Activated CD4-positive, alpha-beta T cell treated with anti-CD3 and anti-CD28 coated beads, Interleukin-2, amount 10 ng/mL, durations not matched to agents 7 days and 5 days (primary cell): ENCODE data around the gene CBARP. TPM values are rescaled to one million over a fixed set of nuclear protein-coding genes. Genes with fewer than 3 reads are reported as not detected.
A peak's percentile ranks its signal among the peaks of the same experiment; 100 is the strongest.

Experiments used
- CTCF ChIA-PET: fragments of 350-600 bp; sonication (Branson Sonifier 250); formaldehyde crosslinking; loops from one replicate; lab custom pipeline; 2021; ENCODE audit warnings: antibody characterized with exemption; lab: Charles Lee
- POLR2A ChIA-PET: fragments of 350-600 bp; sonication (Branson Sonifier 250); formaldehyde crosslinking; loops from one replicate; lab custom pipeline; 2021; ENCODE audit warnings: antibody characterized with exemption; lab: Charles Lee
- DNase-seq: peaks from one replicate; pipeline ENCODE4 v3.0.0-alpha.2; 2020
- H3K27ac Mint-ChIP-seq: one replicate; pipeline ENCODE4 v1.8.0; 2021; ENCODE audit warnings: mild to moderate bottlenecking, moderate library complexity, mixed read lengths
- H3K27me3 Mint-ChIP-seq: one replicate; pipeline ENCODE4 v1.8.0; 2021; ENCODE audit warnings: mixed read lengths
- H3K36me3 Mint-ChIP-seq: one replicate; pipeline ENCODE4 v1.8.0; 2021; ENCODE audit warnings: low read depth, mixed read lengths
- H3K4me1 Mint-ChIP-seq: one replicate; pipeline ENCODE4 v1.8.0; 2021; ENCODE audit warnings: mixed read lengths
- H3K4me3 Mint-ChIP-seq: one replicate; pipeline ENCODE4 v1.8.0; 2021; ENCODE audit warnings: mild to moderate bottlenecking, moderate library complexity, mixed read lengths
- H3K9me3 Mint-ChIP-seq: one replicate; pipeline ENCODE4 v1.8.0; 2021; ENCODE audit warnings: mixed read lengths
- total RNA-seq, 2 experiments: library from RNA; stranded (reverse); gene quantifications; one replicate each; pipeline ENCODE4 v1.2.3, GENCODE V29; 2021

Gene CBARP
- total RNA-seq, 2 experiments from 2014 or later = not detected

- Mint-ChIP-seq H3K4me1 (peaks cover 52% of the 10 kb centered on the region), H3K36me3 (peaks cover 19% of the 10 kb centered on the region), H3K27ac (peak overlapping the region; percentile 96), H3K27me3 (no peaks in the 10 kb centered on the region), H3K9me3 (no peaks in the 10 kb centered on the region), H3K4me3 (peak overlapping the region; percentile 87)
- ChIA-PET POLR2A (interaction anchor here (0.7 to 1.2 kb wide), 2 partner anchors 9 kb away, joined by 3 to 4 read pairs; partner anchors contain the start of gene CIRBP), CTCF (interaction anchor here (1.2 to 11.3 kb wide), 3 partner anchors 9 to 16 kb away, joined by 3 to 299 read pairs (median 3); partner anchors contain the start of genes ATP5F1D and CIRBP)
- DNase-seq = peak; percentile 54
Observed at GRCh38 chr19:1259876-1260748, 22.3 kb upstream of the CBARP start.

GRCh38 chr19:1259206-1259875 is 21.5 kb upstream of the CBARP start:
- Mint-ChIP-seq H3K27ac (peak overlapping the region; percentile 96), H3K4me1 (peaks cover 58% of the 10 kb centered on the region), H3K27me3 (no peaks in the 10 kb centered on the region), H3K4me3 (peak overlapping the region; percentile 83), H3K36me3 (peaks cover 27% of the 10 kb centered on the region), H3K9me3 (no peaks in the 10 kb centered on the region)
- ChIA-PET POLR2A (interaction anchor here (0.6 to 0.7 kb wide), 2 partner anchors 9 to 15 kb away, joined by 3 to 4 read pairs; partner anchors contain the start of gene CIRBP), CTCF (interaction anchor here (11.3 kb wide), 1 partner anchor 16 kb away, joined by 299 read pairs; the partner anchor contains the start of gene ATP5F1D)
- peak; percentile 81 for DNase-seq

- POLR2A ChIA-PET = interaction anchor here (0.6 kb wide), 1 partner anchor 15 kb away, joined by 3 read pairs; no protein-coding TSS in a partner anchor
- H3K36me3 Mint-ChIP-seq = peaks cover 27% of the 10 kb centered on the region
- peak overlapping the region; percentile 96 for H3K27ac Mint-ChIP-seq
- H3K9me3 Mint-ChIP-seq = no peaks in the 10 kb centered on the region
- peaks cover 58% of the 10 kb centered on the region for H3K4me1 Mint-ChIP-seq
- DNase-seq = no peak
- peak overlapping the region; percentile 83 for H3K4me3 Mint-ChIP-seq
- CTCF ChIA-PET = interaction anchor here (6.6 to 11.3 kb wide), 2 partner anchors 15 kb away, joined by 65 to 299 read pairs; partner anchors contain the start of gene ATP5F1D
- no peaks in the 10 kb centered on the region for H3K27me3 Mint-ChIP-seq
Observed at GRCh38 chr19:1258707-1259205, 21.0 kb upstream of the CBARP start.

- Mint-ChIP-seq H3K36me3 (peaks cover 32% of the 10 kb centered on the region), H3K4me3 (peak overlapping the region; percentile 83), H3K27me3 (no peaks in the 10 kb centered on the region), H3K9me3 (no peaks in the 10 kb centered on the region), H3K4me1 (peaks cover 60% of the 10 kb centered on the region), H3K27ac (peak overlapping the region; percentile 96)
- POLR2A ChIA-PET = interaction anchor here (0.6 kb wide), 1 partner anchor 11 kb away, joined by 3 read pairs; no protein-coding TSS in a partner anchor
- no peak for DNase-seq
- CTCF ChIA-PET = interaction anchor here (6.6 to 7.3 kb wide), 2 partner anchors 8 to 14 kb away, joined by 65 to 105 read pairs; partner anchors contain the start of gene CIRBP
Observed at GRCh38 chr19:1258163-1258492, 20.3 kb upstream of the CBARP start.

GRCh38 chr19:1257475-1258162 is 19.8 kb upstream of the CBARP start:
- DNase-seq = no peak
- CTCF ChIA-PET = interaction anchor here (0.6 to 7.3 kb wide), 3 partner anchors 8 to 574 kb away, joined by 3 to 105 read pairs (median 65); partner anchors contain the start of gene CIRBP
- H3K9me3 Mint-ChIP-seq = no peaks in the 10 kb centered on the region
- H3K4me3 Mint-ChIP-seq = peak overlapping the region; percentile 83
- peaks cover 57% of the 10 kb centered on the region for H3K4me1 Mint-ChIP-seq
- H3K27ac Mint-ChIP-seq = peak overlapping the region; percentile 96
- peaks cover 32% of the 10 kb centered on the region for H3K36me3 Mint-ChIP-seq
- H3K27me3 Mint-ChIP-seq = no peaks in the 10 kb centered on the region
- POLR2A ChIA-PET = interaction anchor here (0.6 to 1.6 kb wide), 2 partner anchors 11 kb away, joined by 3 to 4 read pairs; no protein-coding TSS in a partner anchor

- H3K4me1 Mint-ChIP-seq = peaks cover 53% of the 10 kb centered on the region
- H3K27me3 Mint-ChIP-seq = no peaks in the 10 kb centered on the region
- no peak for DNase-seq
- no peak overlapping the region for H3K4me3 Mint-ChIP-seq
- no peak overlapping the region for H3K27ac Mint-ChIP-seq
- CTCF ChIA-PET = interaction anchor here (0.6 to 7.3 kb wide), 3 partner anchors 9 to 573 kb away, joined by 3 to 105 read pairs (median 65); partner anchors contain the start of gene CIRBP
- POLR2A ChIA-PET = interaction anchor here (1.6 kb wide), 1 partner anchor 12 kb away, joined by 4 read pairs; no protein-coding TSS in a partner anchor
- H3K9me3 Mint-ChIP-seq = no peaks in the 10 kb centered on the region
- H3K36me3 Mint-ChIP-seq = peaks cover 37% of the 10 kb centered on the region
Observed at GRCh38 chr19:1256646-1257474, 19.1 kb upstream of the CBARP start.

GRCh38 chr19:1255186-1256161 is 17.7 kb upstream of the CBARP start:
- Mint-ChIP-seq H3K9me3 (no peaks in the 10 kb centered on the region), H3K4me1 (peaks cover 45% of the 10 kb centered on the region), H3K4me3 (no peak overlapping the region), H3K36me3 (peaks cover 45% of the 10 kb centered on the region), H3K27me3 (no peaks in the 10 kb centered on the region), H3K27ac (no peak overlapping the region)
- POLR2A ChIA-PET = interaction anchor here (1.6 kb wide), 1 partner anchor 13 kb away, joined by 4 read pairs; no protein-coding TSS in a partner anchor
- CTCF ChIA-PET = interaction anchor here (1.2 to 7.3 kb wide), 3 partner anchors 10 to 20 kb away, joined by 3 to 105 read pairs (median 65); partner anchors contain the start of genes CIRBP and FAM174C
- no peak for DNase-seq

GRCh38 chr19:1254530-1255185 is 16.9 kb upstream of the CBARP start:
- H3K36me3 Mint-ChIP-seq = peaks cover 45% of the 10 kb centered on the region

GRCh38 chr19:1254081-1254527 is 16.3 kb upstream of the CBARP start:
- DNase-seq = no peak
- H3K9me3 Mint-ChIP-seq = no peaks in the 10 kb centered on the region
- no peak overlapping the region for H3K4me3 Mint-ChIP-seq
- no peak overlapping the region for H3K27ac Mint-ChIP-seq
- H3K27me3 Mint-ChIP-seq = no peaks in the 10 kb centered on the region
- CTCF ChIA-PET = interaction anchor here (6.6 to 7.3 kb wide), 2 partner anchors 10 to 12 kb away, joined by 65 to 105 read pairs; partner anchors contain the start of gene CIRBP
- POLR2A ChIA-PET = interaction anchor here (1.3 kb wide), 1 partner anchor 15 kb away, joined by 6 read pairs; the partner anchor contains the start of gene CIRBP
- H3K4me1 Mint-ChIP-seq = peaks cover 36% of the 10 kb centered on the region
- H3K36me3 Mint-ChIP-seq = peaks cover 44% of the 10 kb centered on the region

More at GRCh38 chr19:1254530-1255185, 16.9 kb upstream of the CBARP start:
- Mint-ChIP-seq H3K27ac (peak overlapping the region; percentile 57), H3K4me1 (peaks cover 41% of the 10 kb centered on the region), H3K27me3 (no peaks in the 10 kb centered on the region), H3K9me3 (no peaks in the 10 kb centered on the region), H3K4me3 (peak overlapping the region; percentile 16)
- ChIA-PET POLR2A (no interaction called here), CTCF (interaction anchor here (1.2 to 7.3 kb wide), 3 partner anchors 11 to 21 kb away, joined by 3 to 105 read pairs (median 65); partner anchors contain the start of genes CIRBP and FAM174C)
- DNase-seq = no peak
